Breast epithelium (tissue), 4 donors: ENCODE results near the gene SLC4A7. TPM values are rescaled to one million over a fixed set of nuclear protein-coding genes. Genes with fewer than 3 reads are reported as not detected.

Experiments used
- DNase-seq, 2 donors: peaks; one replicate each; pipeline ENCODE4 v3.0.0-alpha.2; 2019; ENCODE audit warnings: low spot score in 2 of 2
- H3K27ac ChIP-seq, 2 donors: fragments of 200-600 bp; sonication (generic) in 1 of 2; one replicate each; pipeline ENCODE4 v1.5.1; 2016 to 2019; ENCODE audit warnings: mild to moderate bottlenecking in 1 of 2
- H3K27me3 ChIP-seq, 2 donors: fragments of 200-600 bp; sonication (generic) in 1 of 2; one replicate each; pipeline versions ENCODE4 v1.5.1 to v1.6.0; 2017 to 2019; ENCODE audit warnings: control low read depth in 1 of 2, mild to moderate bottlenecking in 1 of 2
- H3K36me3 ChIP-seq: fragments of 200-600 bp; one replicate; pipeline ENCODE4 v1.5.1; 2019
- H3K4me1 ChIP-seq, 2 donors: fragments of 200-600 bp; sonication (generic); one replicate each; pipeline ENCODE4 v1.5.1; 2016 to 2019; ENCODE audit warnings: control low read depth in 1 of 2
- H3K4me3 ChIP-seq, 3 donors: fragments of 200-600 bp; sonication (generic); 1 replicate in 2 of 3; 2 replicates in 1 of 3; pipeline ENCODE4 v1.5.1; 2016 to 2019; ENCODE audit warnings: mild to moderate bottlenecking in 3 of 3, moderate library complexity in 2 of 3
- H3K9me3 ChIP-seq, 2 donors: fragments of 200-600 bp; sonication (generic) in 1 of 2; one replicate each; pipeline ENCODE4 v1.5.1; 2016 to 2019; ENCODE audit warnings: control low read depth in 1 of 2
- CTCF ChIP-seq, 3 donors: fragments of 450-650 bp; IDR thresholded peaks; one replicate each; pipeline ENCODE4 v1.5.1; 2016 to 2017; ENCODE audit warnings: antibody characterized with exemption in 3 of 3, mild to moderate bottlenecking in 3 of 3, moderate library complexity in 3 of 3
- POLR2A ChIP-seq: fragments of 450-650 bp; IDR thresholded peaks from one replicate; pipeline ENCODE4 v1.6.1; 2016; ENCODE audit warnings: antibody characterized with exemption, mild to moderate bottlenecking, moderate library complexity
- POLR2AphosphoS5 ChIP-seq, 3 donors: sonication (generic); formaldehyde crosslinking; IDR thresholded peaks; one replicate each; pipeline ENCODE4 v1.6.1; 2017; ENCODE audit warnings: antibody characterized with exemption in 3 of 3
- intact Hi-C: fragments of 100-400 bp; cut with DNase I; formaldehyde crosslinking; loops from one replicate; pipeline ENCODE4 v1.15.1; 2023; ENCODE audit warnings: low total_unique reads
- total RNA-seq, 3 donors: library from RNA; depleted of rRNA; stranded (reverse); fragments of >200 nt; gene quantifications; one replicate each; pipeline ENCODE4 v1.1.0, GENCODE V29; 2016

Gene SLC4A7
- total RNA-seq, 3 donors from 2014 or later = 32.8 to 219 (median 204) TPM

DNA sequence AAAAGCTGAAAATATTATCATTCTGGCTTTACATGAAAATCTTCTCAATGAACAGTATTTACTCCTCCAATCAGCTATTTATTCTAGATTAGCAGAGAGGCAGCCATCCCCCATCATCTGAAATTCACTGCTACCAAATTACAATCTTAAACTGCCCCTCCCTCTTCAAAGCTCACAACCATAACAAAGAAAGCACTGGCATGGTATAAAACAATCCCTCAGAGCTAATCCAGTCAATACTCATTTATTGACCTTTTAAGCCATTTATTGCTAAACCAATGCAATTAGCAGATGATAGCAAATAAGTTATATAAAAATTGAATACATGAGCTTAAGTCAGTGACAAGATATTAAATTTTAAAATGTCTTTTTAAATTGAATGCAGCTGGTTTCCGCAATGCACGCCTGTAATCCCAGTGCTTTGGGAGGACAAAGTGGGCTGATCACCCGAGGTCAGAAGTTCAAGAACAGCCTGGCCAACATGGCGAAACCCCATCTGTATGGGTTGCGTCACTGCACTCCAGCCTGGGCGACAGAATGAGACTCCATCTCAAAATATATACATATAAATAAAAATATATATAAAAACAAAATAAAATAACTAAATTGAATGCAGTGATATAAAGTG, 12.1 kb downstream of the SLC4A7 start:
- Histone ChIP-seq H3K36me3 (no peaks in the 10 kb centered on the region), H3K27ac (peak overlapping the region in 1 of 2 donors; percentile 4), H3K4me1 (no peaks in the 10 kb centered on the region), H3K4me3 (no peak overlapping the region), H3K9me3 (no peaks in the 10 kb centered on the region), H3K27me3 (no peaks in the 10 kb centered on the region)
- intact Hi-C loops = no loop called here
- DNase-seq = no peak
- no peak for TF ChIP-seq POLR2AphosphoS5 (IDR thresholded peaks at IDR 0.05)
- TF ChIP-seq POLR2A = no peak
- no peak for TF ChIP-seq CTCF (IDR thresholded peaks at IDR 0.05)

GRCh38 chr3:27468283-27468886, 15.8 kb downstream of the SLC4A7 start:
- Histone ChIP-seq H3K36me3 (no peaks in the 10 kb centered on the region), H3K9me3 (no peaks in the 10 kb centered on the region), H3K27me3 (no peaks in the 10 kb centered on the region), H3K27ac (no peak overlapping the region), H3K4me1 (no peaks in the 10 kb centered on the region), H3K4me3 (no peak overlapping the region)
- DNase-seq = no peak
- intact Hi-C loops = no loop called here
- TF ChIP-seq POLR2AphosphoS5 (IDR thresholded peaks at IDR 0.05) (no peak), CTCF (IDR thresholded peaks at IDR 0.05) (no peak)

DNA sequence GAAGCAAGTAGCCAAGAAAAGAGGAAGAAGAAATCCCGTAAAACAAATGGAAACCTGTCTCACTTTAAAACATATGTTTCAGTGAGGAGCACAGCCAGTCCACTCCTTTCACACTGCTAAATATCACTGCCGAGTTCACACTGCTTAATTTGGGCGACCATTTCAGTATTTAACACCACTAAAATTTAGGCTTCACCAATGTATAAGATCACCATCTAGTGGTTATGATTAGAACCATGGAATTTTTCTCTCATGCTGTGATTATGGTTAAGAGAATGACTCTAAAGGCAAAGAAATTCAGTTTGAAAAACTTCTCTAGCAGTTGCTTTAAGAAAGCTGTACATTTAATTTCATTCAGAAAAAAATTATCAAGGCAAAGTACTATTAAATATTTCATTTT, 16.6 kb downstream of the SLC4A7 start:
- H3K27ac ChIP-seq = peak overlapping the region in 1 of 2 donors; percentile 11
- no peaks in the 10 kb centered on the region for H3K9me3 ChIP-seq
- peak in 2 of 3 donors; percentile 46 to 47 for TF ChIP-seq CTCF (IDR thresholded peaks at IDR 0.05)
- no peak for TF ChIP-seq POLR2AphosphoS5 (IDR thresholded peaks at IDR 0.05)
- no peak for TF ChIP-seq POLR2A
- no peak overlapping the region for H3K4me3 ChIP-seq
- H3K4me1 ChIP-seq = no peaks in the 10 kb centered on the region
- no peaks in the 10 kb centered on the region for H3K27me3 ChIP-seq
- intact Hi-C loops = no loop called here
- no peaks in the 10 kb centered on the region for H3K36me3 ChIP-seq
- no peak for DNase-seq

GRCh38 chr3:27464646-27465045, 19.5 kb downstream of the SLC4A7 start:
- intact Hi-C loops = no loop called here
- no peak for TF ChIP-seq POLR2AphosphoS5 (IDR thresholded peaks at IDR 0.05)
- no peak for TF ChIP-seq CTCF (IDR thresholded peaks at IDR 0.05)
- no peak for TF ChIP-seq POLR2A

GRCh38 chr3:27462228-27462627, 22.0 kb downstream of the SLC4A7 start:
- H3K9me3 ChIP-seq = no peaks in the 10 kb centered on the region
- intact Hi-C loops = no loop called here
- H3K27me3 ChIP-seq = no peaks in the 10 kb centered on the region
- no peak for TF ChIP-seq CTCF (IDR thresholded peaks at IDR 0.05)
- TF ChIP-seq POLR2AphosphoS5 (IDR thresholded peaks at IDR 0.05) = no peak
- no peak for TF ChIP-seq POLR2A
- no peaks in the 10 kb centered on the region for H3K4me1 ChIP-seq
- no peak overlapping the region for H3K27ac ChIP-seq
- no peaks in the 10 kb centered on the region for H3K36me3 ChIP-seq
- no peak overlapping the region for H3K4me3 ChIP-seq
- no peak for DNase-seq

More at GRCh38 chr3:27464646-27465045, 19.5 kb downstream of the SLC4A7 start:
- Histone ChIP-seq H3K36me3 (no peaks in the 10 kb centered on the region), H3K27me3 (no peaks in the 10 kb centered on the region), H3K4me1 (no peaks in the 10 kb centered on the region), H3K27ac (no peak overlapping the region), H3K4me3 (no peak overlapping the region), H3K9me3 (no peaks in the 10 kb centered on the region)
- no peak for DNase-seq
